Nucleus accumbens (tissue), 56 donors: Measurements from ENCODE around the gene SEMA3D.

Experiments
- DNase-seq, 56 donors: peaks; one replicate each; lab custom pipeline; 2025; lab: John Stamatoyannopoulos, UW

SEMA3D gene

DNA sequence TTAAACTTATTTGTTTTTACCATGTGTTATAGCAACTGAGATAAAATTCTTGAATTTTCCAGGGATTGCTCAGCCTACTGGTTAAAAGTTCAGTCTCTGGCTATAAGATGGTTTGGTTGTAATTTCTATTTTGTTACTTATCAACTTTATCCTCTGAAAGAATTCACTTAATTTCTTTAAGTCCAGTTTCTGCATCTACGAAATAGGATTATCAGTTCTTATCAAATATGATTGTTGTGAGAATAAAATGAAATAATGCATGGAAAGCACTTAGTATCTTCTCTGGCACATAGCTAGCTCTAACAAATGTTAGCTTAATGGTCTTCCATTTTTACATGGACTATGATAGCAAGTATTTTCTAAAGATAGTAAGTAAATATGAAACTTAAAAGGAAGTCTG lies 53.3 kb downstream of the SEMA3D start:
- DNase-seq, result no peak

DNA sequence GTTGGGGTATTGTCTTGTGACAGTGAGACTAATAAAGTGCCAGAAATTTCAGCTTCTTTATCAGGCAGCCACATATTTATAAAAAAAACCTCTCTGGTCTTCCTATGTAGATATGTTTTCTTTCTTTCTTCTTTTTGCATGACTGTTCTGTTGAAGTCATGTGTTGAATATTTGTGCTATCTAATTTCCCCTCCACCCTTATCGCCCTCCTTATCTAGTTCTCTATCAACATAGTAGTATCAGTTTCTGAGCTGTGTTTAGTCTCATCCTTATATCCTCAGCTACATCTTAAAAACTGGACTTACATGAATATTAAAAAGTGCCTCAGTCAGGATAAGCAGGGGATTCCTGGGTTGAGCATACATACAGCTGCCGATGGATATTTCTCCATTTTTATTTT lies 53.9 kb downstream of the SEMA3D start:
- no peak for DNase-seq

DNA sequence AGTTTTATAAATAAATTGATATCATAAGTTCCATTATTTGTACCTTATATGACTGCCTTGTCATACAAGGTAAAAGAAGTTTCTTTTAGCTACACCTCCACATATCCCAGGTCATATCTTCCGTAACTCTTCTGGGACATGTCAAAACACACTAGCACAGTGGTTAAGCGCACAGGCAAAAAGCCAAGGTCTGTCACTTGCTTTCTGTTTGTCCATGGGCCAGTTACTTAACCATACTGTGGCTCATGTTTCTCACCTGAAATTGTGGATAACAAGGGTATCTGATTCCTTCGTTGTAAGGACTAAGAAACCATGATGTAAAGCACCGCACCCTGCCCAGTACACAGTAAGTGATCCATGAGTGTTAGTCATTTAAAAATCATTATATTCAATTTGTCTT lies 56.2 kb downstream of the SEMA3D start:
- no peak for DNase-seq

- no peak for DNase-seq
Measured at GRCh38 chr7:85126383-85126782, 60.5 kb downstream of the SEMA3D start.

GRCh38 chr7:85125651-85126131 lies 61.2 kb downstream of the SEMA3D start:
- DNase-seq, result no peak

DNA sequence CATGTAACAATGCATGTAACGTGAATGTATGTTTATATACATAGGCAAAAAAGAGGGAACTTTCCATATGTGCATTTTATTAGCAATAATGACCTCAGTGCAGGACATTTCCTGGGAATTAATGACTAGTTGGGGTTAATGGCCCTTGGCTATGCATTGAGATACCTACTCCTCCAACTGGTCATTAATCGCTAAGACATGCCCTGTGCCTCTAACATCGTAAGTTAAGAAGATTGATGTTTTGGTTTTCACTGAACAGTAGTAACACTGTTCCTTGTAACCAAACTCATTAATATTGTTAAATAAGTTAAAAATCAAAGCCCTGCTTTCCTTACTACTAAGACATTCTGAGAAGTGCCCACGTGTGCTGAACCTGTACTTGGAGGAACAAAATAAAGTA lies 61.7 kb downstream of the SEMA3D start:
- no peak for DNase-seq

DNA sequence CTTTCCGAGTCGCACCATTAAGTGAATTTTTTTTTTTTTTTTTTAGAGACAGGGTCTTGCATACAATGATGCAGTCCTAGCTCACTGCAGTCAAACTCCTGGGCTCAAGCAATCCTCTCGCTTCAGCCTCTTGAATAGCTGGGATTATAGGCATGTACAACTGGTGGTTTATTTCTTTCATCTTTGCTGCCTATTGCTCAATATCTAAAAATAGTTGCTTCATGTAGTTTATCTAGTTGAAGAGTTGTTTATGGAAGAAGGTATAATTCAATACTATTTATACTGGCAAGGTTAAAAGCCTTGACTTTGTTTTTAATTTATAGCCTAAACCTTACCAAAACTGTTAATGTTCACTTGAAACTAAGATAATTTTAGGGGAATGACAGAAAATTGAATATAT lies 66.9 kb downstream of the SEMA3D start:
- DNase-seq, result no peak

DNA sequence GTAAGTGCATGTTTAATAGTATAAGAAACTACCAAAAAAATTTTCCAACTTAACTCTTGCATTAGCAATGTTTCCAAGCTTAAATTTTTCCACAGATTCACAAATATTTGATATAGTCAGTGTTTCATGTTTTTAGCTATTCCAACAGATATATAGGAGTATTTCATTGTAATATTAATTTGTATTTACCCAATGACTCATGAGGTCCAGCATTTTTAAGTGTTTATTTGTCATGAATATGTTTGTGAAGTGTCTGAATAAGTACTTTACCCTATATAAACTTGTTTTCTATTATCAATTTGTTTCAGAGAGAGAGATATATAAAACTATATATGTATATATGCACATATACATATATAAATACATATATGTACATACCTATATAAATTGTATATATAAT lies 71.0 kb downstream of the SEMA3D start:
- DNase-seq, result no peak

DNA sequence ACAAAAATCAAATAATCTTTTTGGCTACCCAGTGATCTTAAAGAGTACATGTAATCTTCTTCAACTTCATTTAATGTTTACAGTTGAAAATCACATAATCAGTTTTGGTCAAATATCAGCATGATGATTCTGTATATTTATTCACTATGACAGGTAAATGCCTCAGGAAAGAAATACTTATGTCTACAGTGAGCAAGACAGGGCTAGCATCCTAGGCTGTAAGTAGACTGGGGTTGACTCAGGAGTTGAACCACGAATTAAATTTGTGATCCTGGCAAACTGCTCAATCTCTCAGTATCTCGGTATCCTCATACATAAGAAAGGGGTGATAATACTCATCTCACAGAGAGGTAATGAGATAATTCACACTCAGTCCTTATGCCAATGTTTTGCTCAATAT lies 71.8 kb downstream of the SEMA3D start:
- no peak for DNase-seq

GRCh38 chr7:85114342-85114741 lies 72.5 kb downstream of the SEMA3D start:
- peak in 2 of 56 donors; percentile 0 to 2 for DNase-seq

DNA sequence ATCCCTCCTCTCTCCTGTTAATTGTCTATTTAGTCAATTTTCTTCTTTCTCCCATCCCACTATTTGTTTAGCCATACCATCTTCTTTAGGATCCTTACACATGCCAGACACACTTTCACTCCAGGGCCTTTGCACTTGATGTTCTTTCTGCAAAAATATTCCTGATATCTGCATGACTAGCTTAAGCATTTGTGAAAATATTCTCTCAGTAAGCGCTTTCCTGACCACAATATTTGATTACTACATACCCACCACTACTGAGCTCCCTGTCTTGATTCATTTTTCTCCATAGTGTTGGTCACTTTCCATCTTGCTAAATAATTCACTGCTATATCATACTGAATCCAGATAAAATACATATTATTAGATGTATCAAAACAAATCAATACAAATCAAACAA lies 75.1 kb downstream of the SEMA3D start:
- no peak for DNase-seq

DNA sequence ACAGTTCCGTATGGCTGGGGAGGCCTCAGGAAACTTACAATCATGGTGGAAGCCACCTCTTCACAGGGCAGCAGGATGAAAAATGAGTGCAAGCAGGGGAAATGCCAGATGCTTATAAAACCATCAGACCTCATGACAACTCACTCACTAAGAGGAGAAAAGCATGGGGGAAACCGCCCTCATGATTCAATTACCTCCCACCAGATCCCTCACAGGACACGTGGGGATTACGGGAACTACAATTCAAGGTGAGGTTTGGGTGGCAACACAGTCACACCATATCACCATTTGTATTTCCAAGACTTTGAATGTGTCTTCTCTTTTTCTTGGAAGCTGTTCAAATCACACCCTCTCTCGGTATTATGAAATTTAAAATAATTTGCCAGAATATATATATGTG lies 80.1 kb downstream of the SEMA3D start:
- DNase-seq, result no peak

- DNase-seq, result no peak
Measured at GRCh38 chr7:85104432-85105205, 82.2 kb downstream of the SEMA3D start.

- no peak for DNase-seq
Measured at GRCh38 chr7:85103962-85104361, 82.9 kb downstream of the SEMA3D start.

DNA sequence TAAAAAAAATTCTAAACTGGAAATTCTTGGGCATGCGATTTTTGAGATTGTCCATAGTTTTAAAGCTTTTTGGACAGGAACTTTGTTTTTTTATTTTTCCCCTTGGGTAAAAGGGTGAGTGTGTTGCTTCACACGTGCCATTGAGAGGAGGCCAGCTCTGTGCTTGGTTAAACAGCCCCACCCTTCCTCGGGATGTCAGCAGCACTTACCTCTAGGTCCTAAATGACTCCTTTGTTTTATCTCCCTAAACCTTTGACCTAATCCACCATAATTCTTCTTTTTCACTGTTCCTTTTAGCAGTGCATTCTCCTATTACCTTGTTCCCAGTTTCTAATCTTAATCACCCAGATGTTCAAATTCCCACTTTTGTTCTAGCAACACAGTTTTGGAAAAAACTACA lies 83.5 kb downstream of the SEMA3D start:
- no peak for DNase-seq

DNA sequence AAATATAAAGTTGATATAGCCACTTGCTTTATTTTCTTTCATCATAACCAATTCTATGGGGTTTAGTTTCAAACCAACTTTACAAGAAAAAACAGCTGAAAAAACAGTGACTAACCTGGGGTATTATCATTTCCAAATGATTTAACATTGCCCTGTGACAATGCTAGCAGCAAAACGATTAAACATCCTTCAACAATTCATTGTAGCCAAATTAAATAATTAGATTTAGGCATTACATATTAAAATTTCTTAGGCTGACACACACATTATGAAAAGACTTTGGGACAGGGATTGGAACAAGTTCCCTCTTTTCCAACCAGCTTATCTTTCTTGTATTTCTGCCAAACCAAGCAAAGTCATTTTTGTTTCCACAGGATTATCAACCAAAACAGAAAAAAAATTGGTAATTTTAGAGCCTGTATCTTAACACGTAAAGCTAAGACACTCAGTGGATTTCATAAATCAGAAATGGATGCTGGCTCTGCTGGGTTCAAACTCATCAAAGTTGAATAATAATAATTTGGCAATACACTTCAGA lies 84.0 kb downstream of the SEMA3D start:
- DNase-seq, result no peak

- DNase-seq, result no peak
Measured at GRCh38 chr7:85101347-85101746, 85.5 kb downstream of the SEMA3D start.

DNA sequence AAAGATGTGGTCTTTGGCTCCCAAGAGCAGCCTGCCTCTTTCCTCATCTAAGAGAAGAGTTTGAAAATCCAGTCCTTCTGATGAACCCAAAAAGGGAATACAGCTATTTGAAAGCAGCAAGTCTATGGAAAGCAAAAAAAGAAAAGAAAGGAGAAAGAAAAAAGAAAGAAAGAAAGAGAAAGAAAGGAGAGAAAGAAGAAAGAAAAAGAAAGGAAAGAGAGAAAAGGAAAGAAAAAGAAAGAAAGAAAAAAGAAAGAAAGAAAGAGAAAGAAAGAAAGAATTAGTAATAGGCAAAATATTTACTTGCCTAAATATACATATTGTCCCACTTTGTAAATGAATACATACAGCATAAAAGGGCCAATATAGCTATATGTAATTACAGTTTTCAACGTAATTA lies 89.0 kb downstream of the SEMA3D start:
- no peak for DNase-seq

DNA sequence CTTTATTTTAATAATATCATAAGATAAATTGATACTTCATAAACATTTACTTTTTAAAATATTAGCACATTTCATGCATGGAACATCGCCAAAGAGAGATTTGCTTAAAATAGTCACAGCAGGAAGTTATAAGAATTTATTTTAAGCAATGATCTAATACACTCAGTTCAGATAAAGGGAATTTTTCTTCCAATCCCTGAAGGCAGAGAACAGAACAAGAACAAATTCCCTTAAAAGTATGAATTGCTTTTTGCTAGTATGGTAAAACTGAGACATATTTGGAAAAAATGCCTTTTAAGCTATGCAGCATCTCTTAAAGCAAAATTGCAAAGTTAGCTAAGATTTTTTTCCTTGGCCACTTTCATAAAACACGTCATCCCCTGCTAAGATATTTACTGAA lies 91.0 kb downstream of the SEMA3D start:
- DNase-seq, result no peak

- DNase-seq, result no peak
Measured at GRCh38 chr7:85095366-85095765, 91.5 kb downstream of the SEMA3D start.

GRCh38 chr7:85094046-85094725 lies 92.7 kb downstream of the SEMA3D start:
- peak in 2 of 56 donors; percentile 1 to 3 for DNase-seq

DNA sequence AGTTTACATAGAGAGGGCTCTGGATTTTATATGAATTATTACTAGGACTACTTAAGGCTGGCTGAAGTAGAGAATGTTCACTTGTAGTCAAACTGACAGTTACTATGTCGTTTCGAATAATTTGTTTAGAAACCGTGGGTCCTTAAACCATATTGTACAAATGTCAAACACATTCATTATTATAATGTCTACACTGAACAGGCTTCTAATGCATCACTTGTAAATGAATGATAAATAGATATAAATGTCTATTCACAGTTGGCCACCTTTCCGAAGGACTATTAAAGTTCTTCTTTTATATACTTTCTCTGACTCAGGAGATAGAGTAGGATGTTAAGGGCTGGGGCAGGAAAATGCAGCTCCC lies 95.3 kb downstream of the SEMA3D start:
- DNase-seq, result no peak
